H9 (cell line): ENCODE results near the gene FBXL16. TPM values are rescaled to one million over a fixed set of nuclear protein-coding genes. Genes with fewer than 3 reads are reported as not detected.

Experiments
- DNase-seq: peaks from one replicate; pipeline ENCODE4 v3.0.0-alpha.2; 2017
- H2AFZ ChIP-seq: one replicate; pipeline ENCODE4 v1.6.1; 2013; ENCODE audit warnings: mild to moderate bottlenecking, low read length, control low read depth, moderate library complexity
- H2AK5ac ChIP-seq: 2 replicates; pipeline ENCODE4 v1.6.1; 2013; ENCODE audit warnings: low read length, control low read depth, mixed read lengths; ENCODE audit not compliant: insufficient read length
- H2BK120ac ChIP-seq: one replicate; pipeline ENCODE4 v1.6.1; 2013; ENCODE audit warnings: low read depth, mild to moderate bottlenecking, low read length, control low read depth, inconsistent platforms; ENCODE audit not compliant: poor library complexity, severe bottlenecking
- H2BK12ac ChIP-seq: 2 replicates; pipeline ENCODE4 v1.6.1; 2013; ENCODE audit warnings: low read length, control low read depth, mixed read lengths, low read depth; ENCODE audit not compliant: insufficient read length
- H2BK15ac ChIP-seq: 2 replicates; pipeline ENCODE4 v1.6.1; 2013; ENCODE audit warnings: low read depth, low read length, control low read depth
- H2BK20ac ChIP-seq: one replicate; pipeline ENCODE4 v1.6.1; 2013; ENCODE audit warnings: low read depth, mild to moderate bottlenecking, low read length, control low read depth, inconsistent platforms; ENCODE audit not compliant: poor library complexity, severe bottlenecking
- H2BK5ac ChIP-seq: 2 replicates; pipeline ENCODE4 v1.6.1; 2013; ENCODE audit warnings: low read length, control low read depth, mixed read lengths; ENCODE audit not compliant: insufficient read length
- H3K14ac ChIP-seq: 2 replicates; pipeline ENCODE4 v1.6.1; 2013; ENCODE audit warnings: low read length, control low read depth; ENCODE audit not compliant: insufficient read depth
- H3K18ac ChIP-seq: 2 replicates; pipeline ENCODE4 v1.6.1; 2013; ENCODE audit warnings: low read depth, mild to moderate bottlenecking, mixed read lengths, low read length, control low read depth; ENCODE audit not compliant: insufficient read length
- H3K23ac ChIP-seq: 2 replicates; pipeline ENCODE4 v1.6.1; 2013; ENCODE audit warnings: low read length, control low read depth, mixed read lengths, low read depth; ENCODE audit not compliant: insufficient read length
- H3K23me2 ChIP-seq: 2 replicates; pipeline ENCODE4 v1.6.1; 2013; ENCODE audit warnings: low read depth, mild to moderate bottlenecking, mixed read lengths, low read length, control low read depth; ENCODE audit not compliant: insufficient read length, poor library complexity, severe bottlenecking
- H3K27ac ChIP-seq: 2 replicates; pipeline ENCODE4 v1.5.1; 2013; ENCODE audit warnings: low read length, control low read depth, mixed read lengths, low read depth; ENCODE audit not compliant: insufficient read length
- H3K27me3 ChIP-seq: 2 replicates; pipeline ENCODE4 v1.6.1; 2013; ENCODE audit warnings: low read length, control low read depth, inconsistent platforms; ENCODE audit not compliant: insufficient read depth
- H3K4ac ChIP-seq: 2 replicates; pipeline ENCODE4 v1.6.1; 2013; ENCODE audit warnings: low read depth, mild to moderate bottlenecking, control low read depth, inconsistent platforms, low read length, moderate library complexity
- H3K4me1 ChIP-seq: 2 replicates; pipeline ENCODE4 v1.6.1; 2013; ENCODE audit warnings: low read length, control low read depth, inconsistent platforms; ENCODE audit not compliant: insufficient read depth
- H3K4me2 ChIP-seq: 2 replicates; pipeline ENCODE4 v1.6.1; 2013; ENCODE audit warnings: low read length, control low read depth, mixed read lengths; ENCODE audit not compliant: insufficient read length, insufficient read depth
- H3K56ac ChIP-seq: 2 replicates; pipeline ENCODE4 v1.6.1; 2013; ENCODE audit warnings: low read depth, mild to moderate bottlenecking, mixed read lengths, low read length, control low read depth; ENCODE audit not compliant: insufficient read length
- H3K79me1 ChIP-seq: 2 replicates; pipeline ENCODE4 v1.6.1; 2013; ENCODE audit warnings: low read depth, mild to moderate bottlenecking, moderate library complexity, low read length, control low read depth, inconsistent platforms; ENCODE audit not compliant: insufficient read depth, poor library complexity, severe bottlenecking
- H3K79me2 ChIP-seq: 2 replicates; pipeline ENCODE4 v1.6.1; 2013; ENCODE audit warnings: low read length, control low read depth, inconsistent platforms; ENCODE audit not compliant: insufficient read depth
- H3K9ac ChIP-seq: 2 replicates; pipeline ENCODE4 v1.6.1; 2013; ENCODE audit warnings: low read length, control low read depth, mixed read lengths; ENCODE audit not compliant: insufficient read length; ENCODE audit errors: extremely low read depth
- H3K9me3 ChIP-seq: one replicate; pipeline ENCODE4 v1.6.1; 2013; ENCODE audit warnings: low read depth, low read length, inconsistent platforms; ENCODE audit not compliant: control insufficient read depth
- H3T11ph ChIP-seq: one replicate; pipeline ENCODE4 v1.6.1; 2013; ENCODE audit warnings: mild to moderate bottlenecking, low read length, control low read depth, inconsistent platforms
- H4K20me1 ChIP-seq: one replicate; pipeline ENCODE4 v1.6.1; 2013; ENCODE audit not compliant: control insufficient read depth, insufficient read length, insufficient read depth
- H4K5ac ChIP-seq: 2 replicates; pipeline ENCODE4 v1.6.1; 2013; ENCODE audit warnings: low read depth, mild to moderate bottlenecking, mixed read lengths, low read length, control low read depth; ENCODE audit not compliant: insufficient read length
- H4K8ac ChIP-seq: replicated peaks from 2 replicates; pipeline ENCODE4 v1.6.1; 2013; ENCODE audit warnings: low read length, control low read depth, mixed read lengths, low read depth; ENCODE audit not compliant: insufficient read length
- H4K91ac ChIP-seq: 2 replicates; pipeline ENCODE4 v1.6.1; 2013; ENCODE audit warnings: low read depth, mild to moderate bottlenecking, moderate library complexity, mixed read lengths, low read length, control low read depth; ENCODE audit not compliant: insufficient read length
- H3K27ac Mint-ChIP-seq, 3 experiments: 2 replicates in 2 of 3; 3 replicates in 1 of 3; pipeline ENCODE4 v1.8.0; 2020 to 2021; ENCODE audit warnings: mixed read lengths in 3 of 3, mild to moderate bottlenecking in 1 of 3, moderate library complexity in 1 of 3
- H3K27me3 Mint-ChIP-seq: 2 replicates; pipeline ENCODE4 v1.8.0; 2021; ENCODE audit warnings: low read depth, mild to moderate bottlenecking, moderate library complexity, mixed read lengths
- H3K36me3 Mint-ChIP-seq, 3 experiments: 2 replicates in 2 of 3; 3 replicates in 1 of 3; pipeline ENCODE4 v1.8.0; 2020 to 2021; ENCODE audit warnings: low read depth in 3 of 3, mixed read lengths in 3 of 3; ENCODE audit not compliant: insufficient read depth in 1 of 3
- H3K4me1 Mint-ChIP-seq, 2 experiments: 2 replicates each; pipeline ENCODE4 v1.8.0; 2020; ENCODE audit warnings: mixed read lengths in 2 of 2
- H3K4me3 Mint-ChIP-seq, 2 experiments: 2 replicates in 1 of 2; 3 replicates in 1 of 2; pipeline ENCODE4 v1.8.0; 2020 to 2021; ENCODE audit warnings: mild to moderate bottlenecking in 2 of 2, mixed read lengths in 2 of 2, moderate library complexity in 1 of 2
- H3K9me3 Mint-ChIP-seq, 2 experiments: 2 replicates in 1 of 2; 3 replicates in 1 of 2; pipeline ENCODE4 v1.8.0; 2020; ENCODE audit warnings: mild to moderate bottlenecking in 2 of 2, mixed read lengths in 2 of 2, moderate library complexity in 1 of 2
- CTCF ChIP-seq: fragments of 200-600 bp; sonication (generic); conservative IDR thresholded peaks from 3 replicates; pipeline ENCODE4 v1.8.0; 2021; ENCODE audit warnings: antibody characterized with exemption, mild to moderate bottlenecking
- WGBS: extraction: QIAGEN DNeasy Blood & Tissue Kit; methylation state at CpG from one replicate; pipeline ENCODE4 v1.1.7; 2013; ENCODE audit warnings: missing lambda C conversion rate, low lambda C conversion rate, mixed read lengths; ENCODE audit not compliant: insufficient read length; ENCODE audit errors: extremely low coverage; 5-methylcytosine and 5-hydroxymethylcytosine counted together
- total RNA-seq: library from RNA; stranded (reverse); gene quantifications from 2 replicates; pipeline ENCODE4 v1.2.1, GENCODE V29; 2021

FBXL16 gene
- total RNA-seq, 1 experiment from 2014 or later, result 9.6 TPM

- Histone ChIP-seq H2BK20ac (no peak overlapping the region), H2BK12ac (no peak overlapping the region), H2AFZ (no peak overlapping the region), H3K14ac (no peak overlapping the region), H4K5ac (no peak overlapping the region), H3K27ac (no peak overlapping the region), H3K56ac (no peak overlapping the region), H3K4me2 (peak overlapping the region; percentile 71), H3K23ac (no peak overlapping the region), H2BK5ac (no peak overlapping the region), H4K91ac (no peak overlapping the region), H2BK15ac (no peak overlapping the region), H3K9me3 (no peaks in the 10 kb centered on the region), H4K8ac (no peak overlapping the region), H3K27me3 (no peaks in the 10 kb centered on the region), H3T11ph (no peak overlapping the region), H3K23me2 (peaks cover 11% of the 10 kb centered on the region), H3K4me1 (no peaks in the 10 kb centered on the region), H4K20me1 (no peaks in the 10 kb centered on the region), H3K4ac (no peak overlapping the region), H2BK120ac (no peak overlapping the region), H3K79me1 (no peaks in the 10 kb centered on the region), H3K9ac (peak overlapping the region; percentile 14), H2AK5ac (no peak overlapping the region), H3K79me2 (peaks cover 2% of the 10 kb centered on the region; the same call in 1 of the 2 replicates), H3K18ac (no peak overlapping the region)
- WGBS, result no CpG with 5 or more reads among the region's 38 CpGs
- no peak for TF ChIP-seq CTCF
- no peak for DNase-seq
- H3K4me1 Mint-ChIP-seq, result peaks cover 17 to 35% of the 10 kb centered on the region in 2 experiments
- peaks cover 14 to 28% (median 26%) of the 10 kb centered on the region in 3 experiments; a peak in 6 of 7 replicates for H3K36me3 Mint-ChIP-seq
- H3K4me3 Mint-ChIP-seq, result peak overlapping the region; percentile 81 to 86
- no peaks in the 10 kb centered on the region for H3K9me3 Mint-ChIP-seq
- H3K27me3 Mint-ChIP-seq, result no peaks in the 10 kb centered on the region; the same call in 1 of the 2 replicates
- H3K27ac Mint-ChIP-seq, result no peak overlapping the region
Measured at GRCh38 chr16:680625-680945, 25.0 kb downstream of the FBXL16 start.
